ENCODE data around the gene PLBD2.
"Not testable (repeated sequence)": the region's sequence is repeated elsewhere in the genome, so short reads cannot be mapped to it uniquely, and the experiment has no call there.

Gene PLBD2

GRCh38 chr12:113334786-113335539 lies 23.4 kb upstream of the PLBD2 start, which contains the start of gene SLC8B1:
Gene SLC8B1, minus strand, starts transcription at chr12:113335109. Its CDS starts 2,231 bp downstream, at chr12:113332878.
- DNase-seq, result peak; percentile 73

- DNase-seq, result no peak
Observed at GRCh38 chr12:113339540-113339939, 18.8 kb upstream of the PLBD2 start.

GRCh38 chr12:113340061-113340460 lies 18.3 kb upstream of the PLBD2 start:
- no peak for DNase-seq

- DNase-seq, result no peak
Observed at GRCh38 chr12:113341535-113341934, 16.9 kb upstream of the PLBD2 start.

GRCh38 chr12:113345318-113345717 lies 13.1 kb upstream of the PLBD2 start:
- DNase-seq, result no peak

- DNase-seq, result no peak
Observed at GRCh38 chr12:113346353-113346752, 12.0 kb upstream of the PLBD2 start.

GRCh38 chr12:113347107-113347506 lies 11.3 kb upstream of the PLBD2 start:
- DNase-seq, result no peak

GRCh38 chr12:113347892-113348291 lies 10.5 kb upstream of the PLBD2 start:
- peak; percentile 81 for DNase-seq

GRCh38 chr12:113348849-113349536 lies 9.4 kb upstream of the PLBD2 start:
- DNase-seq, result no peak

- DNase-seq, result no peak
Observed at GRCh38 chr12:113351089-113351488, 7.3 kb upstream of the PLBD2 start.

- not testable (repeated sequence) for DNase-seq
Observed at GRCh38 chr12:113354192-113354591, 4.2 kb upstream of the PLBD2 start.

- DNase-seq, result no peak
Observed at GRCh38 chr12:113359133-113359938, 949 bp downstream of the PLBD2 start.

GRCh38 chr12:113359939-113360748 lies 1.8 kb downstream of the PLBD2 start:
- DNase-seq, result no peak

- DNase-seq, result no peak
Observed at GRCh38 chr12:113361574-113362370, 3.4 kb downstream of the PLBD2 start.

- no peak for DNase-seq
Observed at GRCh38 chr12:113364698-113365097, 6.3 kb downstream of the PLBD2 start.

- DNase-seq, result no peak
Observed at GRCh38 chr12:113365639-113366395, 7.4 kb downstream of the PLBD2 start.

- no peak for DNase-seq
Observed at GRCh38 chr12:113366827-113367226, 8.4 kb downstream of the PLBD2 start.

GRCh38 chr12:113368331-113368730 lies 9.9 kb downstream of the PLBD2 start:
- DNase-seq, result peak; percentile 35

- DNase-seq, result no peak
Observed at GRCh38 chr12:113369391-113369985, 11.1 kb downstream of the PLBD2 start.

GRCh38 chr12:113370923-113371682 lies 12.7 kb downstream of the PLBD2 start:
- DNase-seq, result no peak

Data from hematopoietic multipotent progenitor cell treated with erythropoietin and hydrocortisone succinate and interleukin-3 and kit ligand, for 8 days (in vitro differentiated cells).